ENCODE measurements around the gene ADGRG3. TPM values are rescaled to one million over a fixed set of nuclear protein-coding genes. Genes with fewer than 3 reads are reported as not detected.

The ADGRG3 gene
- total and polyA plus RNA-seq, 9 of the 15 experiments (the other 6 are each of a cell fraction or from before 2014, with no cell fraction given) = 0.09 to 0.52 (median 0.14) TPM; not detected in 3

- 0 out of 4 replicates have a peak, but pooled peaks of 1 of the 2 experiments have one; percentile 32 for TF ChIP-seq UBTF (IDR thresholded peaks at IDR 0.05; ENCODE audit: borderline replicate concordance in 1 of 2, low read depth in 2 of 2, low read length in 2 of 2)
- TF ChIP-seq ZNF584 (CRISPR knock-in tag; IDR thresholded peaks at IDR 0.05; ENCODE audit: low read depth) = peak; percentile 94
- peak; percentile 16; the same call in 1 of the 2 replicates for TF ChIP-seq ZNF143 (CRISPR knock-in tag; IDR thresholded peaks at IDR 0.05)
- no peak for TF ChIP-seq HOMEZ (CRISPR knock-in tag; IDR thresholded peaks at IDR 0.05)
- TF ChIP-seq BHLHE40 (IDR thresholded peaks at IDR 0.05; ENCODE audit: low read length) = peak; percentile 67
- TF ChIP-seq NCOR1 (IDR thresholded peaks at IDR 0.05) = peak; percentile 99
- peak; percentile 89 for TF ChIP-seq KHSRP (IDR thresholded peaks at IDR 0.05)
- no peak for TF ChIP-seq BRF2 (IDR thresholded peaks at IDR 0.05; ENCODE audit: borderline replicate concordance, insufficient read depth, insufficient read length)
- peak; percentile 50 to 86; a peak in 3 of 4 replicates for TF ChIP-seq MNT (conservative IDR thresholded peaks at IDR 0.05)
- TF ChIP-seq THRB (CRISPR knock-in tag; conservative IDR thresholded peaks at IDR 0.05) = no peak
- no peak for TF ChIP-seq ERF (CRISPR knock-in tag; IDR thresholded peaks at IDR 0.05)
- peak; percentile 98 for TF ChIP-seq ZNF644 (tag; IDR thresholded peaks at IDR 0.05; ENCODE audit: low read depth)
These were observed 21.9 kb downstream of the ADGRG3 start (continued) for GRCh38 chr16:57689762-57690558.
